Measurements from ENCODE around the gene OASL.
"Not testable (repeated sequence)": the region's sequence is repeated elsewhere in the genome, so short reads cannot be mapped to it uniquely, and the experiment has no call there.

OASL gene

DNA sequence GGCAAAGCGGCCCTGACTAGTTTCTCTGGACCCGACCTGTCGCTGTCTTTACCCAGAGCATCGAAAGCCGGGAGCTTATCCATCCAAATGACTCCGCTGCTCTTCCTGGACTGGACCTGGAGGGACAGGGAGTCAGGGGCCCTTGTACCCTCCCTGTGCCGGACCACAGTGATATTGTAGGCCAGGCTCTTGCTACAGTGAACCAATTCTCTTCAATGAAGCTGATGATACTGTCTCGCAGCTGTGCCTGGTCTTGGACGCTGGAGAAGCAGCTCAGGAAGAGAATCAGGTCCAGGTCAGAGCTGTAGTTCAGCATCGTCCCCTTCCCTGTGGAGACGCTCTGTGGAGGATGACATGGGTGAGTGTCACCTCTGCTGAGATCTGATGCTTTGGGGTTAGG lies 14.7 kb upstream of the OASL start:
- Histone ChIP-seq H3K9ac (ENCODE audit: low read depth, low read length) (no peak overlapping the region), H3K4me1 (ENCODE audit: insufficient read depth, low read length) (no peaks in the 10 kb centered on the region), H3K9me3 (ENCODE audit: insufficient read depth, low read depth, low read length) (no peaks in the 10 kb centered on the region), H3K27ac (ENCODE audit: low read depth, low read length) (no peak overlapping the region), H3K27me3 (ENCODE audit: insufficient read depth, low read length) (no peaks in the 10 kb centered on the region), H3K36me3 (ENCODE audit: insufficient read depth, low read length) (no peaks in the 10 kb centered on the region), H3K4me3 (ENCODE audit: low read length) (no peak overlapping the region)
- 95% methylated on average over 11 of the region's 11 CpGs for WGBS

DNA sequence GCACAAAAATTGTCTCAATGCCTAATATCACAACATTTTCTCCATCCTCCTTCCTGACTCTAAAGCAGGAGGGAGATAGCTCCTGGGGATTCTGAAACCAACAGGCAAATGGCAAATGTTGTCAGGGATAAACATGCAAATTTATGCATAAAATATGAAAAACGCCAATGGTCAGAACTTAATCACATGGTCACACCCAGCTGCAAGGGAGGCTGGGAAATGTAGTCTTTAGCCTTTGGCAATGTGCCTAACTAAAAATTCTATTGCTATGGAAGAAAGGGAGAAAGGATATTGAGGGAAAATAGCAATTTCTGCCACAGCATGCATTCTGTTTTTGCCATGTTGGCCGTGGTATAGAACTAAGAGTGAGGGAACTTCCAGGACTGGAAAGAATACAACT lies 11.7 kb upstream of the OASL start:
- H3K4me1 ChIP-seq (ENCODE audit: insufficient read depth, low read length): no peaks in the 10 kb centered on the region
- no peak overlapping the region for H3K9ac ChIP-seq (ENCODE audit: low read depth, low read length)
- no peaks in the 10 kb centered on the region for H3K9me3 ChIP-seq (ENCODE audit: insufficient read depth, low read depth, low read length)
- no peak overlapping the region for H3K4me3 ChIP-seq (ENCODE audit: low read length)
- no peaks in the 10 kb centered on the region for H3K36me3 ChIP-seq (ENCODE audit: insufficient read depth, low read length)
- H3K27me3 ChIP-seq (ENCODE audit: insufficient read depth, low read length): no peaks in the 10 kb centered on the region
- WGBS: 97% methylated on average over 2 of the region's 2 CpGs
- H3K27ac ChIP-seq (ENCODE audit: low read depth, low read length): no peak overlapping the region

DNA sequence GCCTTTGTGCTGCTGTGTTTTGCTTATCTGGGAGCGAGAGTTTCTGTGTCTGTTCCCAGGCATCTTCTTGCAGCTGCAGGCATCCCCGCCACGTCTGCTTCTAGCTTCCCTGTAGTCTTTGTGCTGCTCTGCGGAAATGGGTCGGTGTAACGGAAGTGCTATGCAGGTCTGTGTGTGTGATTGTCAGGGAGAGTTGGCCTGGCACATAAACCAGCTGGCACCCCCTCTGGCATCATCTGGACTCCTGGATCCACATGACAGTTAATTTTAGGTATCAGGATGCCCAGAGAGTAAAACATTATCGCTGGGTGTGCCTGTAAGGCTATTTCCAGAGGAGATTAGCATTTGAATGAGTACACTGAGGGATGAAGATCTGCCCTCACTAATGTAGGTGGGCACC lies 9.4 kb upstream of the OASL start:
- H3K4me1 ChIP-seq (ENCODE audit: insufficient read depth, low read length): no peaks in the 10 kb centered on the region
- no peak overlapping the region for H3K9ac ChIP-seq (ENCODE audit: low read depth, low read length)
- no peak overlapping the region for H3K4me3 ChIP-seq (ENCODE audit: low read length)
- H3K9me3 ChIP-seq (ENCODE audit: insufficient read depth, low read depth, low read length): no peaks in the 10 kb centered on the region
- no peaks in the 10 kb centered on the region for H3K27me3 ChIP-seq (ENCODE audit: insufficient read depth, low read length)
- no peaks in the 10 kb centered on the region for H3K36me3 ChIP-seq (ENCODE audit: insufficient read depth, low read length)
- 81% methylated on average over 7 of the region's 7 CpGs for WGBS
- H3K27ac ChIP-seq (ENCODE audit: low read depth, low read length): no peak overlapping the region

DNA sequence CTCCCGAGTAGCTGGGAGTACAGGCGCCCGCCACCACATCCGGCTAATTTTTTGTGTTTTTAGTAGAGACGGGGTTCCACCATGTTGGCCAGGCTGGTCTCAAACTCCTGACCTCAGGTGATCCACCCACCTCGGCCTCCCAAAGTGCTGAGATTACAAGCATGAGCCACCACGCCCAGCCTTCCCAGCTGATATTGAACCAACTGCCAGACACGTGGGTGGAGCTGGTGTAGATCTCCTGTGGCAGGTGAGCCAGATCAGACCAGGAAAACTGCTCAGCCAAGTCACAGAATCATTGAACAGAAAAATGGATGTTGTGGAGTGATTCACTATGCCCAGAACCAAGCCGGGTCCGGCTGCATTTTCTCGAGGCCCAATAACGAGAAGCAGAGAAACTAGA lies 8.4 kb upstream of the OASL start:
- not testable (repeated sequence) for H3K4me1 ChIP-seq (ENCODE audit: insufficient read depth, low read length); H3K9ac ChIP-seq (ENCODE audit: low read depth, low read length); H3K27ac ChIP-seq (ENCODE audit: low read depth, low read length); H3K27me3 ChIP-seq (ENCODE audit: insufficient read depth, low read length); H3K4me3 ChIP-seq (ENCODE audit: low read length); H3K9me3 ChIP-seq (ENCODE audit: insufficient read depth, low read depth, low read length); H3K36me3 ChIP-seq (ENCODE audit: insufficient read depth, low read length)
- 94% methylated on average over 12 of the region's 12 CpGs for WGBS

DNA sequence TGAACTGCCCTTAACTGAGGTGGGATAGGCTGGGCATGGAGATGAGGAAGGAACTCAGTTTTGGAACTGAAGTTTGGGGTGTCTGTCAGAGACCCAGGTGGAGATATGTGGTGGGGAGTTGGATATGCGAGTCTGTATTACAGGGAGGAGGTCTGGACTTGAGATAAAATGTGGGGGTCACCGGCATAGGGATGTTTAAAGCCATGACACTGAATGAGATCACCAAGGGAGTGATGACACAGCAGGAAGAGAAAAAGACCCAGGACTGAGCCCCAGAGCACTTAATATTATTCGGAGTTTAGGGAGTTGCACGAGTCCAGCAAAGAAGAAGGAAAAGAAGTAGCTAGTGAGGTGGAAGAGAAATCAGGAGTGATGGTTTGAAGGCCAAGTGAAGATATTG lies 4.0 kb upstream of the OASL start:
- WGBS: 87% methylated on average over 4 of the region's 4 CpGs
- 0 out of 2 replicates have a peak, but pooled peaks cover 3% of the 10 kb centered on the region for H3K27me3 ChIP-seq (ENCODE audit: insufficient read depth, low read length)
- no peaks in the 10 kb centered on the region for H3K36me3 ChIP-seq (ENCODE audit: insufficient read depth, low read length)
- no peak overlapping the region for H3K27ac ChIP-seq (ENCODE audit: low read depth, low read length)
- H3K4me3 ChIP-seq (ENCODE audit: low read length): no peak overlapping the region
- H3K9me3 ChIP-seq (ENCODE audit: insufficient read depth, low read depth, low read length): no peaks in the 10 kb centered on the region
- no peak overlapping the region for H3K9ac ChIP-seq (ENCODE audit: low read depth, low read length)
- no peaks in the 10 kb centered on the region for H3K4me1 ChIP-seq (ENCODE audit: insufficient read depth, low read length)

DNA sequence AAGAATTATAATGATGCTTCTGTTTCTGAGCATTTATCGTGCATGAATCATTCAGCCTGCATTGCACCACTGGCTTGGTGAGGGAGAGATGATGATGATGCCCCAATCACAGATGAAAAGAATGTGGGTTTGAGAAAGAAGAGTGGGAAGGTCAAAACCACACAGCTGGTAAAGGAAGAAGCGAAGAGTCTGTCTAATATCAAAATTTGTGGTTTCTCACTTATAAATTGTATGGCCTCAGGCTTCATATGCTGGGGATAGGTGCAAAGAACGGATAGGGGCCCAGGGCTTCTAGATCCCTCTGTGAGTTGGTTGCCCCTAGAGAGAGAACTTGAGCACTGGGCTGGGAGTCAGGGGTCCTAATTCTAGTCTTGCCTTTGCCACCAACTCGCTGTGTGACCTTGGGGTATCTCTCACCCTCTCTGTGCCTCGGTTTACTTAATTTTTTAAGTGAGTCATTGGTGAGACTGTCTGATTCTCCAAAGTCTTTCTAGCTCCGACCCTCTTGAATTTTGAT lies 2.2 kb downstream of the OASL start:
- 0 out of 2 replicates have a peak, but pooled peaks cover 3% of the 10 kb centered on the region for H3K27me3 ChIP-seq (ENCODE audit: insufficient read depth, low read length)
- H3K9ac ChIP-seq (ENCODE audit: low read depth, low read length): no peak overlapping the region
- no peak overlapping the region for H3K4me3 ChIP-seq (ENCODE audit: low read length)
- H3K36me3 ChIP-seq (ENCODE audit: insufficient read depth, low read length): no peaks in the 10 kb centered on the region
- 97% methylated on average over 6 of the region's 6 CpGs for WGBS
- no peak overlapping the region for H3K27ac ChIP-seq (ENCODE audit: low read depth, low read length)
- H3K4me1 ChIP-seq (ENCODE audit: insufficient read depth, low read length): no peaks in the 10 kb centered on the region
- no peaks in the 10 kb centered on the region for H3K9me3 ChIP-seq (ENCODE audit: insufficient read depth, low read depth, low read length)

DNA sequence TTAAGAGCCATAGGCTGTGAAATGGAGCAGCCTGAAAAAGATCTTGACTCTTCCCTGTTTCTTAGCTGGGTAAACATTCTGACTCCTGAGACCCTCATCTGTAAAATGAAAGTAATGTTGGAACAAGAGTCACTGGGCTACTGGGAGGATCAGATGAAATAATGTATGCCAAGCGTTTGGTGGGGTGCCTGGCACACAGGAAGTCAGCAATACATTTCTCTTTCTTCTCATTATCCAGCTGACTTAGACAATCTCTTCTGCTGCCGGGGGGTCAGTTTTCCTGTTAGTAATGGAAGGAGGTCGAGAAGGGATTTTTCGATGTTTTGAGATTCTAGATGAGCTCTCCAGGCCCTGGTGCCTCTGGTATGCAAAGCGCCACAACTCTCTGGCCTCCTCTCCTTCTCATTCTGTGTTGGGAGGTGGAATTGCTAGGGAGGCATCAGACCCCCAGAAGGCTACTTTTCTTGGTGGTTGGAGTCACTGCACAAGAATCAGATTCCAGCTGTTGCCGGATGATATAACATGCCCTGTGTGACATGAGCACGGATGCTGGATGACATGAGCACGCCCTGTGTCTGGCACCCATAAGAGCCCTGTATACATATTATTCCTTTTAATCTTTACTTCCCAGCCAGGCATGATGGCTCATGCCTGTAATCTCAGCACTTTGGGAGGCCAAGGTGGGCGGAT lies 4.3 kb downstream of the OASL start:
- no peak overlapping the region for H3K4me3 ChIP-seq (ENCODE audit: low read length)
- H3K9me3 ChIP-seq (ENCODE audit: insufficient read depth, low read depth, low read length): no peaks in the 10 kb centered on the region
- WGBS: 92% methylated on average over 8 of the region's 9 CpGs
- H3K27ac ChIP-seq (ENCODE audit: low read depth, low read length): no peak overlapping the region
- no peak overlapping the region for H3K9ac ChIP-seq (ENCODE audit: low read depth, low read length)
- H3K27me3 ChIP-seq (ENCODE audit: insufficient read depth, low read length): 0 out of 2 replicates have a peak, but pooled peaks cover 3% of the 10 kb centered on the region
- H3K4me1 ChIP-seq (ENCODE audit: insufficient read depth, low read length): peaks cover 5% of the 10 kb centered on the region; the same call in 1 of the 2 replicates
- H3K36me3 ChIP-seq (ENCODE audit: insufficient read depth, low read length): no peaks in the 10 kb centered on the region

DNA sequence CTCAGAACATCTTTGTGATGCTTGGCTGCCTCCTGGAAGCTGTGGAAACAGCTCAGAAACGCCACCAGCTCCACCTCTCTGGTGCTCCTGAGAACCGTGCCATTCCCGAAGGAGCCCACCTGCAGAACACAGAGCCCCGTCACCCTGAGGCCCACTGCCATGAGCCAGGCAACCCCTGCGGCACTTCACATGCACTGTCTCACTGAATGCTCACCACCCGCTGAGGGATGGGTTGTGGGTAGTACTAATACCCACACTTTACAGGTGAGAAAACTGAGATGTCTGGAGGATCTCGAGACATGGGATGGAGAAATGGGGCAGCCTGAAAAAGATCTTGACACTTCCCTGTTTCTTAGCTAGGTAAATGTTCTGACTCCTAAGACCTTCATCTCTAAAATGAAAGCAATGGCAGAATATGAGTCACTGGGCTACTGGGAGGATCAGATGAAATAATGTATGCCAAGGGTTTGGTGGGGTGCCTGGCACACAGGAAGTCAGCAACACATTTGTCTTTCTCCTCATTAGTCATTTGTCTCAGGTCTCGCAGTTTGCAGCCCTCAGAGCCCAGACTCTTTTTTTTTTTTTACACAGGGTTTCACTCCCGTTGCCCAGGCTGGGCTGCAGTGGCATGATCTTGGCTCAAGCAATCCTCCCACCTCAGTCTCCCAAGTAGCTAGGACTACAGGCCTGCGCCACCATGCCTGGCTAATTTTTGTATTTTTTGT lies 5.3 kb downstream of the OASL start:
- Histone ChIP-seq H3K27ac (ENCODE audit: low read depth, low read length) (no peak overlapping the region), H3K9ac (ENCODE audit: low read depth, low read length) (no peak overlapping the region), H3K4me3 (ENCODE audit: low read length) (no peak overlapping the region), H3K4me1 (ENCODE audit: insufficient read depth, low read length) (peaks cover 5% of the 10 kb centered on the region; the same call in 1 of the 2 replicates), H3K36me3 (ENCODE audit: insufficient read depth, low read length) (no peaks in the 10 kb centered on the region), H3K9me3 (ENCODE audit: insufficient read depth, low read depth, low read length) (no peaks in the 10 kb centered on the region), H3K27me3 (ENCODE audit: insufficient read depth, low read length) (0 out of 2 replicates have a peak, but pooled peaks cover 3% of the 10 kb centered on the region)
- 88% methylated on average over 9 of the region's 10 CpGs for WGBS

DNA sequence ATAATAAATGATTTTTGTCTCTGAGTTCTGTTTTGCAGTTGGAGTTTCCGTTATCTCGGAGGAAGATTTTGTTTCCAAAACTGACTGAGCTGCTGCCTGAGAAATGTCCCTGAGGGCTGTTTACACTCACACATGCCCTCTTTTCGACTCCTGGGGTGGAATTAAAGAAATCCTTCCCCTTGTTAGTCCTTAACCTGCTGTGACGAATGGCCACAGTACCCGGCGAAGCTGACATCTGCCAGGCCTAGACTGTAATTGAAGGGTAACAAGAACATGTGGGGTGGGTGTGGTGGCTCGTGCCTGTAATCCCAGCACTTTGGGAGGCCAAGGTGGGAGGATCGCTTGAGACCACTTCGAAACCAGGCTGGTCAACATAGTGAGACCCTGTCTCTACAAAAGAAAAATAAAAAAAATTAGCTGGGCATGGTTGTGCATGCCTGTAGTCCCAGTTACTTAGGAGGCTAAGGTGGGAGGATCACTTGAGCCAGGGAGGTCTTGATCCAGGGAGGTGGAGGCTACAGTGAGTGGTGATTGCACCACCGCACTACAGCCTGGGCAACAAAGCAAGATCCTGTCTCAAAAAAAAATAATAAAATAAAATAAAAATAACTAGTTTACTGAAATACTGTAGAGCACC lies 8.4 kb downstream of the OASL start:
- Histone ChIP-seq H3K9me3 (ENCODE audit: insufficient read depth, low read depth, low read length) (no peaks in the 10 kb centered on the region), H3K4me1 (ENCODE audit: insufficient read depth, low read length) (peaks cover 5% of the 10 kb centered on the region; the same call in 1 of the 2 replicates), H3K27ac (ENCODE audit: low read depth, low read length) (no peak overlapping the region), H3K27me3 (ENCODE audit: insufficient read depth, low read length) (no peaks in the 10 kb centered on the region), H3K36me3 (ENCODE audit: insufficient read depth, low read length) (no peaks in the 10 kb centered on the region), H3K4me3 (ENCODE audit: low read length) (no peak overlapping the region), H3K9ac (ENCODE audit: low read depth, low read length) (no peak overlapping the region)
- 80% methylated on average over 9 of the region's 10 CpGs for WGBS

DNA sequence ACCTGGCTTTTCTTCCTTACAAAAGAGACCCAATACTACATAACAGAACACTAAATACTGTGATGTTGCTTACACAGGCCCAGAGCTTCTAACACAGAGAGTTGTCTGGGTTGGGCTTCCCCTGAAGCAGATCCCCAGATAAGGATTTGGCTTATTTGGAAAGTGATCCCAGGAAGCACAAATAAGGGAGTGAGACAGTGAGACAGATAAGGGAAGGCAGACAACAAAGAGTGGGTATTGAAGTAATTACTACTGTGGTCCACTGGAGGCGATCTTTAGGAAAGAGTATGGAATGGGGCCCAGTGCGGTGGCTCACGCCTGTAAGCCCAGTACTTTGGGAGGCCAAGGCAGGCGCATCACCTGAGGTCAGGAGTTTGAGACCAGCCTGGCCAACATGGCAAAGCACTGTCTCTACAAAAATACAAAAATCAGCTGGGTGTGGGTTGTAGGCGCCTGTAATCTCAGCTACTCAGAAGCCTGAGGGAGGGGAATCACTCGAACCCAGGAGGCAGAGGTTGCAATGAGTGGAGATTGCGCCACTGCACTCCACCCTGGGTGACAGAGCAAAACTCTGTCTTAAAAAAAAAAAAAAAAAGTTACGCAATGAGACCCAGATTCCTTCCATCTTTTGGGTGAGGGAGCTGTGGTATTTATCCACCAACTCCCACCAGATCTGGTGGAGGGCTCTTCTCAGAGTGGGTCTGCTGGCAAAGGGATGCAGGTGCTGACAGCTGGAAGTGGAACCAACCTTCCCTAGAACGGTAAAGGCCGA lies 12.6 kb downstream of the OASL start:
- H3K4me1 ChIP-seq (ENCODE audit: insufficient read depth, low read length): peaks cover 4% of the 10 kb centered on the region; the same call in 1 of the 2 replicates
- H3K9ac ChIP-seq (ENCODE audit: low read depth, low read length): no peak overlapping the region
- no peaks in the 10 kb centered on the region for H3K36me3 ChIP-seq (ENCODE audit: insufficient read depth, low read length)
- WGBS: 95% methylated on average over 9 of the region's 10 CpGs
- no peak overlapping the region for H3K27ac ChIP-seq (ENCODE audit: low read depth, low read length)
- no peak overlapping the region for H3K4me3 ChIP-seq (ENCODE audit: low read length)
- H3K9me3 ChIP-seq (ENCODE audit: insufficient read depth, low read depth, low read length): no peaks in the 10 kb centered on the region
- no peaks in the 10 kb centered on the region for H3K27me3 ChIP-seq (ENCODE audit: insufficient read depth, low read length)

Measured in HUES64 (cell line).